GM20000 (cell line): ENCODE measurements around the gene ACVR1B.

Experiments
- DNase-seq: peaks from one replicate; pipeline ENCODE4 v3.0.0; 2012; ENCODE audit warnings: low spot score
- CTCF ChIP-seq: IDR thresholded peaks from 2 replicates; pipeline ENCODE4 v1.5.1; 2012; ENCODE audit warnings: mild to moderate bottlenecking, control low read depth; ENCODE audit errors: extremely low read depth, missing control alignments

Gene ACVR1B

GRCh38 chr12:51925346-51926063, 26.0 kb upstream of the ACVR1B start:
- no peak for TF ChIP-seq CTCF
- DNase-seq = no peak

DNA sequence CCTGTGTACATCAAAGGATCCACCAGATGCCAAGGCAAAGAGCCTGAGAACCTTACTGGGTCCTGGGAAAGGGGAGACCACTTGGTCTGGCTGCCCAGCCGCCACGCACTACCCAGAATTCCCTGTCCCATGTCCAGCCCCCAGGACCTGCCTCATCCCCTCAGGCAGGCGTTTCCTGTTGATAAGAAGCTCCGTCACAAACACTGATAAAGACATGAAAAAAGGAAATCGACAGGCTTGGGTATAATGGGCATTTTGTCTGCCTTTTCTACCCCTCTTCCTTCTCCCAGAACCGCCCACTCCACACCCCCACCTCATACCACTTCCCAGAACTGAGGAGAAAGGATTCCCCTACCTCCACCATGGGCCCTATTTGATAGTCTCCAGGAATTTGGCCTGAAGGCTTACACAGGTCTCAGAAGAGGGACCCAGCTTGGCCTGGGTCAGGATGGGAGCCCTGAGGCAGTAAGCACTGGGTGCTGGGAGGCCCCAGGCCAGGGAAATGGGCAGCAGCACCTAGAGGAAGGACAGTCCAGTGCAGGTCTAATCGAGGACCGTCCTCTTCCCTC, 25.4 kb upstream of the ACVR1B start:
- DNase-seq = no peak
- no peak for TF ChIP-seq CTCF

GRCh38 chr12:51926718-51927117, 24.8 kb upstream of the ACVR1B start:
- TF ChIP-seq CTCF = peak; percentile 22
- peak; percentile 45 for DNase-seq

GRCh38 chr12:51932218-51933076, 19.1 kb upstream of the ACVR1B start:
- TF ChIP-seq CTCF = no peak
- no peak for DNase-seq

- DNase-seq = no peak
- no peak for TF ChIP-seq CTCF
These were observed 17.4 kb upstream of the ACVR1B start for GRCh38 chr12:51934080-51934479.

DNA sequence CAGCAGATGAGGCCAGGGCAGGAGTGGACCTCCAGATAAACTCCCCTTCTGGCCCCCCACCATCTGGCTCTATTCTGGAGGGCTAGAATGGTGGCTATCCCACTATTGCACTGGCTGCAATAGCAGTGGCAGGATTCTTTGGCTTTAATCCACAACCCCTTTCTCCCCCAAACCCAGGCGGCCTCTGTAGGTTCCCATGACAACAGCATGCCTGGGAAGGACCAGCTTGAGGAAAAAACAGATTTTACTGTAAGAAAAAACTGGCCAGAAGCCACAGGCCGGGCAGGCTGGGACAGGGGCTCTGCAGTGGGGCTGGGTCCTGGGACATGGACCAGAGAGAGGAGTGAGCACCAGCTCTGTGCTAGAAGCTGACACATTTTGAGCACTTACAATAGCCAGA, 13.6 kb upstream of the ACVR1B start:
- TF ChIP-seq CTCF = no peak
- no peak for DNase-seq

GRCh38 chr12:51938726-51939125, 12.8 kb upstream of the ACVR1B start:
- no peak for TF ChIP-seq CTCF
- DNase-seq = no peak
